ENCODE results near the gene C5AR2.

The C5AR2 gene

DNA sequence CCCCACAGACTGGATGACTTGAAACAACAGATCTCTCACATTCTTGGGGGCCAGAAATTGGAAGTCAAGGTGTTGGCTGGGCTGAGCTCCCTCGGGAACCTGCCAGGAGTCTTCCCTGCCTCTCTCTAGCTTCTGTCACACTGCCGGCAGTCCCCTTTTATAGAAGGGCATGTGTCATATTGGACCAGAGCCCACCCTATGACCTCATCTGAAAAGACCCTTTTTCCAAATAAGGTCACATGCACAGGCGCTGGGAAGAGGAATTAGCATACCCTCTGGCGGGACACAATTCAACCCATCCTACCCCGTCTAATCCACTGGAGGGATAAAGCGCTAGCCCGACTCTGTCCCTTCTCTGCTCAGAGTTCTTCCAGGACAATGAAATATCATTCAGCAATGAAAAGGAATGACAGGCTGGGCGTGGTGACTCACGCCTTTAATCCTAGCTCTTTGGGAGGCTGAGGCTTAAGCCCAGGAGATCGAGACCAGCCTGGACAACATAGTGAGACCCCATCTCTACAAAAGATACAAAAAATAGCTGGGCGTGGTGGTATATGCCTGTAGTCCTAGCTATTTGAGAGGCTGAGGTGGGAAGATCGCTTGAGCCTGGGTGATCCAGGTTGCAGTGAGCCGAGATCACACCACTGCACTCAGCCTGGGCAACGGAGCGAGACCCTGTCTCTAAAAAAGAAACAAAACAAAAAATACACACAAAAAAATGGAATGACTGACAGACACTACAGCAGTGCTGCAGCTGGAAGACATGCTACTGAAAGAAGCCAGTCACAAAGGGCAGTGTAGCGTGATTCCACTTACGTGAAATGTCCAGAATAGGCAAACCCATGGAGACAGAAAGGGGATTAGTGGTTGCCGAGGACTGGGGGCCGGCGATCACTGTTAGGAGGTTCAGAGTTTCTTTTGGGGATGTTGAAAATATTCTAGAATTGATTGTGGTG lies 58.8 kb downstream of the C5AR2 start:
- DNase-seq: no peak

GRCh38 chr19:47391510-47392223 lies 59.7 kb downstream of the C5AR2 start:
- peak; percentile 80 for DNase-seq

Measured in hematopoietic multipotent progenitor cell treated with erythropoietin and hydrocortisone succinate and interleukin-3 and kit ligand, for 8 days (in vitro differentiated cells).